ENCODE measurements around the gene GFRA4.

The GFRA4 gene

GRCh38 chr20:3663031-3663701 is at the start of gene GFRA4:
GFRA4 (minus strand) TSS chr20:3663399; CDS start chr20:3663399, 0 bp downstream.
- no peak within 1 kb of the TSS for H3K27ac Mint-ChIP-seq
- no peaks in the 10 kb centered on the region for H3K9me3 Mint-ChIP-seq
- H3K27me3 Mint-ChIP-seq (ENCODE audit: low read depth) = peaks cover 53% of the 10 kb centered on the region
- peaks cover 30% of the 10 kb centered on the region for H3K4me1 Mint-ChIP-seq (ENCODE audit: low read depth)
- H3K4me3 Mint-ChIP-seq = no peak within 1 kb of the TSS
- no peaks in the 10 kb centered on the region for H3K36me3 Mint-ChIP-seq (ENCODE audit: low read depth)

GRCh38 chr20:3712279-3712873 is 49.2 kb upstream of the GFRA4 start, which contains the start of gene SIGLEC1:
SIGLEC1 (minus strand) TSS chr20:3712600; CDS start chr20:3707128, 5,472 bp downstream.
- no peaks in the 10 kb centered on the region for H3K4me1 Mint-ChIP-seq (ENCODE audit: low read depth)
- no peaks in the 10 kb centered on the region for H3K36me3 Mint-ChIP-seq (ENCODE audit: low read depth)
- H3K27ac Mint-ChIP-seq = no peak within 1 kb of the TSS
- H3K4me3 Mint-ChIP-seq = no peak within 1 kb of the TSS
- no peaks in the 10 kb centered on the region for H3K27me3 Mint-ChIP-seq (ENCODE audit: low read depth)
- H3K9me3 Mint-ChIP-seq = no peaks in the 10 kb centered on the region

DNA sequence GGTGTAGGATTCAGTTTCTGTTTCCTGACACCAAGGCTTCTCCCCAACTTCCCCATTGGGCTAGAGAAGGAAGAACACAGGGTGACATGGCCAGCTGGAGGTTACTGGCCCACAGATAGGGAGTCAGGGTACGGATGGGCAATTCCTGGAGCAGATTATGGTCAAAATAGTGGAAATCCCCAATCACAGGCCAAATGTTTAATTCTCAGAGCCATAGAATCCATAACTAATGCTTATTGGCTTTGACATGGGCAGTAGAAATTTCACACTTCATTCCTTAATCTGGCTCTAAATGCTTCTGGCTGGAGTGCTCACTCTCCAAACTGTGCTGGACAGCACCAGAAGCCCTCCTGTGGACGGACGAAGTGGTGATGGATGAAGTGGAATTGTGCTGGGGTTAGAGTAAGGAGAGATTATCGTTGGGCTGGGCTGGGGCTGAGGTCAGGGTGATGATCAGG is 48.3 kb upstream of the GFRA4 start:
- Mint-ChIP-seq H3K36me3 (ENCODE audit: low read depth) (no peaks in the 10 kb centered on the region), H3K27me3 (ENCODE audit: low read depth) (no peaks in the 10 kb centered on the region), H3K4me1 (ENCODE audit: low read depth) (no peaks in the 10 kb centered on the region), H3K9me3 (no peaks in the 10 kb centered on the region), H3K27ac (no peak overlapping the region), H3K4me3 (no peak overlapping the region)

DNA sequence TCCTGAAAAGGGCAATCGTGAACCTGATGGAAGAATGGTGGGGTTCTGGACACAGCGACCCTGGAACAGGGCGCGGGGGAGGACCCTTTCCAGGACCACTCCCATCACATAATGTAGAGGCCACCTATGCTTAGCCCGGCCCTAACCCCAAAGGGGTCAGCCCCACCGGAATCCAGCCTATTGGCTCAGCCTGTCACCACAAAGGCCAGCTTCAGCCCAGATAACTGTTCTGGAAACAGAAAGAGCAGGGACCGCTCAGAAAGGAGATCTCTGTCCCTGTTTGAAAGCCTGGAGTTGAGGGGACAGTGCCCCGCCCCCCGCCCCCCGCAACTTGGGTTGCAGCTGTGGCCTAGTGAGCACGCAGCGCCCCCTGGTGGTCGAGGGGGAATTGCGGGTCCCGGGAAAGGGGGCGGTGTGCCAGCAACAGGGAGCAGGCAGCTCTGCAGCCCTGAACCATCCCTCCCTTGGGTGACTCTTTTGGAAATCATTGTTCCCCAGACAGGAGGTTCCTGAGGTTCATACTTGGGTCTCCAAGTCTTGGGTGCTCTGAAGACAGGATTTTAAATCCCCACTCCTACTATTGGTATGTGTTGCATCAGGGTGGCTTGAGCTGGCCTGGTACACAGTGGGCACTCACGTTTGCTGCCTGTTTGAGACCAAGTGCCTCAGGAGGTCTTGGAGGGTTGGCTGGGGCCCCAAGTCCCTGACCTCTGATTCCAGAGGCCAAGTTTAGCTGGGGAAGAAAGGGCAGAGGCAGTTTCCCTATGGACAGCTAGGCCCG is 47.7 kb upstream of the GFRA4 start:
- no peaks in the 10 kb centered on the region for H3K27me3 Mint-ChIP-seq (ENCODE audit: low read depth)
- H3K36me3 Mint-ChIP-seq (ENCODE audit: low read depth) = no peaks in the 10 kb centered on the region
- no peaks in the 10 kb centered on the region for H3K9me3 Mint-ChIP-seq
- no peak overlapping the region for H3K27ac Mint-ChIP-seq
- H3K4me3 Mint-ChIP-seq = no peak overlapping the region
- H3K4me1 Mint-ChIP-seq (ENCODE audit: low read depth) = no peaks in the 10 kb centered on the region

GRCh38 chr20:3710011-3710466 is 46.8 kb upstream of the GFRA4 start:
- Mint-ChIP-seq H3K4me3 (no peak overlapping the region), H3K27me3 (ENCODE audit: low read depth) (no peaks in the 10 kb centered on the region), H3K27ac (no peak overlapping the region), H3K4me1 (ENCODE audit: low read depth) (no peaks in the 10 kb centered on the region), H3K9me3 (no peaks in the 10 kb centered on the region), H3K36me3 (ENCODE audit: low read depth) (no peaks in the 10 kb centered on the region)

DNA sequence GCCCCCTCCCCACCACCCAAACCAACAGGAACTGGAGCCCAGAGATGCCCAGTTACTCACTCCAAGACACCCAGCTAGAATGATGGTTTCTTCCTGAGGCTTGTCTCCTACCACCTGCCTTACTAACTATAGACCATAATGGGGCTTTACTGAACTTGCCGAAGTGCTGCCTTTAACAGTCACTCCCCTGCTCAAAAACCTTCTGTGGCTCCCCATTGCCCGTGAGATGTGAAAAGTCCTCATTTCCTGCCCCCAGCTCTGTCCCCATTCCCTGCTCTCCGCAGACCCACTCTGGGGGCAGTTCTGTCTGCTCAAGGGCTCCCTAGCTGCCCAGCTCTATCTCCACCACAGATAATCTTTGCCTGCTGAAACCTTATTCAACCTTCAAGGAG is 44.3 kb upstream of the GFRA4 start:
- Mint-ChIP-seq H3K36me3 (ENCODE audit: low read depth) (no peaks in the 10 kb centered on the region), H3K4me1 (ENCODE audit: low read depth) (no peaks in the 10 kb centered on the region), H3K27ac (no peak overlapping the region), H3K4me3 (no peak overlapping the region), H3K9me3 (no peaks in the 10 kb centered on the region), H3K27me3 (ENCODE audit: low read depth) (no peaks in the 10 kb centered on the region)

GRCh38 chr20:3706774-3707507 is 43.7 kb upstream of the GFRA4 start:
- Mint-ChIP-seq H3K4me3 (no peak overlapping the region), H3K4me1 (ENCODE audit: low read depth) (no peaks in the 10 kb centered on the region), H3K36me3 (ENCODE audit: low read depth) (no peaks in the 10 kb centered on the region), H3K27ac (no peak overlapping the region), H3K9me3 (no peaks in the 10 kb centered on the region), H3K27me3 (ENCODE audit: low read depth) (no peaks in the 10 kb centered on the region)

DNA sequence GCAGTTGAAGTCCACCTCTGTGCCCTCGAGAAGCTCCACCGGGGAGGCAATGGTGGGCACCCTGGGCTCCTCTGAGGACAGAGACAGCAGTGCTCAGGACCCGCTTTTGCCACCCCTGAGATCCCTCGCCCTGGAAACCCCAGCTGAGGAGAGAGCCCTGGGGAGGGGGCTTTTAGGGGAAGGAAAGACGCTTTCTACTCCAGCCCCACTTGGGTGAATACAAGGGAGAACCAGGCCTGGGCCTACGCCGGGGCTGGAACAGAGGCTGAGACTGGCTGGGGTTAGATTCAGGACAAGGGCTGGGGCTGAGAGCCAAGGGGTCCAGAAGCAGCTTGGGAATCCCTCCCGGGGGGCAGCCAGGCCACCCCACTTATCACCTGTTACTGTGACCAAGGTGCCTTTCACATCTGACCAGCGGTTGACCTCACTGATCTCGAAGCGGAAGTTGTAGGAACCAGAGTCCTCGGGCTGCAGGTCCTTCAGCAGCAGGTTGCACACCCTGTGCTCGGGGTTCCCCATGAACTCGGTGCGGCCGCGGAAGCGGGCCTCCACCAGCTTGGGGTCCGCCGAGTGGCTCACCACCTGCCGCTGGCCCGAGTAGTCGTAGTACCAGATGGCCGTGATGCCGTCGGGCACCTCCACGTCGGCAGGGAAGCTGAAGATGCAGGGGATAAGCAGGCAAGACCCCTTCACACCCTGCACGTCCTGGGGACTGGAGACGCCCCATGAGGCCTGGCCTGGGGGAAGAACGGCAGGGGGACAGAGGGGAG is 43.0 kb upstream of the GFRA4 start:
- Mint-ChIP-seq H3K9me3 (no peaks in the 10 kb centered on the region), H3K4me3 (no peak overlapping the region), H3K27me3 (ENCODE audit: low read depth) (no peaks in the 10 kb centered on the region), H3K27ac (no peak overlapping the region), H3K36me3 (ENCODE audit: low read depth) (no peaks in the 10 kb centered on the region), H3K4me1 (ENCODE audit: low read depth) (no peaks in the 10 kb centered on the region)

GRCh38 chr20:3705491-3705969 is 42.3 kb upstream of the GFRA4 start:
- no peaks in the 10 kb centered on the region for H3K27me3 Mint-ChIP-seq (ENCODE audit: low read depth)
- no peaks in the 10 kb centered on the region for H3K36me3 Mint-ChIP-seq (ENCODE audit: low read depth)
- H3K27ac Mint-ChIP-seq = no peak overlapping the region
- no peaks in the 10 kb centered on the region for H3K4me1 Mint-ChIP-seq (ENCODE audit: low read depth)
- no peak overlapping the region for H3K4me3 Mint-ChIP-seq
- no peaks in the 10 kb centered on the region for H3K9me3 Mint-ChIP-seq

- Mint-ChIP-seq H3K27ac (no peak overlapping the region), H3K9me3 (no peaks in the 10 kb centered on the region), H3K36me3 (ENCODE audit: low read depth) (no peaks in the 10 kb centered on the region), H3K4me3 (no peak overlapping the region), H3K27me3 (ENCODE audit: low read depth) (no peaks in the 10 kb centered on the region), H3K4me1 (ENCODE audit: low read depth) (no peaks in the 10 kb centered on the region)
Observed at GRCh38 chr20:3704087-3704486, 40.9 kb upstream of the GFRA4 start.

- Mint-ChIP-seq H3K9me3 (no peaks in the 10 kb centered on the region), H3K27me3 (ENCODE audit: low read depth) (no peaks in the 10 kb centered on the region), H3K27ac (no peak overlapping the region), H3K4me1 (ENCODE audit: low read depth) (no peaks in the 10 kb centered on the region), H3K4me3 (no peak overlapping the region), H3K36me3 (ENCODE audit: low read depth) (no peaks in the 10 kb centered on the region)
Observed at GRCh38 chr20:3702611-3703391, 39.6 kb upstream of the GFRA4 start.

- H3K9me3 Mint-ChIP-seq = no peaks in the 10 kb centered on the region
- no peaks in the 10 kb centered on the region for H3K27me3 Mint-ChIP-seq (ENCODE audit: low read depth)
- H3K4me3 Mint-ChIP-seq = no peak overlapping the region
- no peaks in the 10 kb centered on the region for H3K4me1 Mint-ChIP-seq (ENCODE audit: low read depth)
- H3K36me3 Mint-ChIP-seq (ENCODE audit: low read depth) = no peaks in the 10 kb centered on the region
- H3K27ac Mint-ChIP-seq = no peak overlapping the region
Observed at GRCh38 chr20:3701061-3701998, 38.1 kb upstream of the GFRA4 start.
